A673 (cell line): Measurements from ENCODE around the gene CTNNA1.

Experiments used
- EZH2 ChIP-seq: fragments of 200-600 bp; sonication (generic); IDR thresholded peaks from 2 replicates; pipeline ENCODE4 v1.6.1; 2017; ENCODE audit warnings: borderline replicate concordance, low read depth, mild to moderate bottlenecking, mixed read lengths, antibody characterized with exemption, low read length; ENCODE audit not compliant: poor library complexity, severe bottlenecking
- TF ChIP-seq, protein P1 (sequence below): fragments of 300-800, 200-600 bp; sonication (generic); conservative IDR thresholded peaks from 2 replicates; pipeline ENCODE4 v1.5.1; 2017; ENCODE audit warnings: low read depth, mild to moderate bottlenecking, antibody characterized with exemption, low read length, moderate library complexity, mixed read lengths

DNA sequence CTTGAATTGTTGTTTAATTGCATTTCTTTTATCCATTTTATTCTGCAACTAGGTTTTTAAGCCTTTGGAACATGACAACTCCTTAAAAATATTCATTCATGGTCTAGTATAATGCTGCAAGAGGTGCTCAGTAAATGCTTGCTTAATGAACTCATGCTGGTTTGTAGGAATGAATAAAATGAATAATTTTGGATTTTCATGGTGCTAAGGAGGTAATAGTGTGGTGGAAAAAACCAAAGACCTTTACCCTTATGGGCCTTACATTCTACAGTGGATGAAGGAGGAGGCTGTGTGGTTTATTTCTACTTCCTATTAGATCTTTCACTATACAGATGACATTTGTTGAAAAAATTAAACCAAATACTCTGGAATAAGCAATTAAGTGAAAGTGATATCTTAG lies 78.5 kb downstream of the CTNNA1 start:
- TF ChIP-seq, protein P1, sequence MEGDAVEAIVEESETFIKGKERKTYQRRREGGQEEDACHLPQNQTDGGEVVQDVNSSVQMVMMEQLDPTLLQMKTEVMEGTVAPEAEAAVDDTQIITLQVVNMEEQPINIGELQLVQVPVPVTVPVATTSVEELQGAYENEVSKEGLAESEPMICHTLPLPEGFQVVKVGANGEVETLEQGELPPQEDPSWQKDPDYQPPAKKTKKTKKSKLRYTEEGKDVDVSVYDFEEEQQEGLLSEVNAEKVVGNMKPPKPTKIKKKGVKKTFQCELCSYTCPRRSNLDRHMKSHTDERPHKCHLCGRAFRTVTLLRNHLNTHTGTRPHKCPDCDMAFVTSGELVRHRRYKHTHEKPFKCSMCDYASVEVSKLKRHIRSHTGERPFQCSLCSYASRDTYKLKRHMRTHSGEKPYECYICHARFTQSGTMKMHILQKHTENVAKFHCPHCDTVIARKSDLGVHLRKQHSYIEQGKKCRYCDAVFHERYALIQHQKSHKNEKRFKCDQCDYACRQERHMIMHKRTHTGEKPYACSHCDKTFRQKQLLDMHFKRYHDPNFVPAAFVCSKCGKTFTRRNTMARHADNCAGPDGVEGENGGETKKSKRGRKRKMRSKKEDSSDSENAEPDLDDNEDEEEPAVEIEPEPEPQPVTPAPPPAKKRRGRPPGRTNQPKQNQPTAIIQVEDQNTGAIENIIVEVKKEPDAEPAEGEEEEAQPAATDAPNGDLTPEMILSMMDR: no peak
- TF ChIP-seq EZH2: no peak
